ENCODE measurements around the gene BBX.

GRCh38 chr3:107548601-107549000, 25.8 kb downstream of the BBX start:
- TF ChIP-seq CTCF (IDR thresholded peaks at IDR 0.05) (no peak), POLR2A (IDR thresholded peaks at IDR 0.05) (no peak)

Data from lower leg skin (tissue), 3 donors.